ENCODE measurements around the gene RPS21.

- no peak for TF ChIP-seq POLR2A (IDR thresholded peaks at IDR 0.05)
- TF ChIP-seq, protein P1, sequence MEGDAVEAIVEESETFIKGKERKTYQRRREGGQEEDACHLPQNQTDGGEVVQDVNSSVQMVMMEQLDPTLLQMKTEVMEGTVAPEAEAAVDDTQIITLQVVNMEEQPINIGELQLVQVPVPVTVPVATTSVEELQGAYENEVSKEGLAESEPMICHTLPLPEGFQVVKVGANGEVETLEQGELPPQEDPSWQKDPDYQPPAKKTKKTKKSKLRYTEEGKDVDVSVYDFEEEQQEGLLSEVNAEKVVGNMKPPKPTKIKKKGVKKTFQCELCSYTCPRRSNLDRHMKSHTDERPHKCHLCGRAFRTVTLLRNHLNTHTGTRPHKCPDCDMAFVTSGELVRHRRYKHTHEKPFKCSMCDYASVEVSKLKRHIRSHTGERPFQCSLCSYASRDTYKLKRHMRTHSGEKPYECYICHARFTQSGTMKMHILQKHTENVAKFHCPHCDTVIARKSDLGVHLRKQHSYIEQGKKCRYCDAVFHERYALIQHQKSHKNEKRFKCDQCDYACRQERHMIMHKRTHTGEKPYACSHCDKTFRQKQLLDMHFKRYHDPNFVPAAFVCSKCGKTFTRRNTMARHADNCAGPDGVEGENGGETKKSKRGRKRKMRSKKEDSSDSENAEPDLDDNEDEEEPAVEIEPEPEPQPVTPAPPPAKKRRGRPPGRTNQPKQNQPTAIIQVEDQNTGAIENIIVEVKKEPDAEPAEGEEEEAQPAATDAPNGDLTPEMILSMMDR (IDR thresholded peaks at IDR 0.05) = no peak
These were observed 38.6 kb downstream of the RPS21 start for GRCh38 chr20:62425281-62426058.

Data from heart left ventricle (tissue), 13 donors.